Head of caudate nucleus (tissue), 42 donors: ENCODE measurements around the gene SLC6A14.

Experiments
- DNase-seq, 42 donors: peaks; one replicate each; pipeline versions ENCODE4 v3.0.0 to v3.0.0-alpha.2; 2020 to 2021; ENCODE audit warnings: mixed read lengths in 7 of 42
- intact Hi-C: fragments of 100-400 bp; cut with DNase I; formaldehyde crosslinking; loops from one replicate; pipeline ENCODE4 v1.15.0; 2022

The SLC6A14 gene, protein sequence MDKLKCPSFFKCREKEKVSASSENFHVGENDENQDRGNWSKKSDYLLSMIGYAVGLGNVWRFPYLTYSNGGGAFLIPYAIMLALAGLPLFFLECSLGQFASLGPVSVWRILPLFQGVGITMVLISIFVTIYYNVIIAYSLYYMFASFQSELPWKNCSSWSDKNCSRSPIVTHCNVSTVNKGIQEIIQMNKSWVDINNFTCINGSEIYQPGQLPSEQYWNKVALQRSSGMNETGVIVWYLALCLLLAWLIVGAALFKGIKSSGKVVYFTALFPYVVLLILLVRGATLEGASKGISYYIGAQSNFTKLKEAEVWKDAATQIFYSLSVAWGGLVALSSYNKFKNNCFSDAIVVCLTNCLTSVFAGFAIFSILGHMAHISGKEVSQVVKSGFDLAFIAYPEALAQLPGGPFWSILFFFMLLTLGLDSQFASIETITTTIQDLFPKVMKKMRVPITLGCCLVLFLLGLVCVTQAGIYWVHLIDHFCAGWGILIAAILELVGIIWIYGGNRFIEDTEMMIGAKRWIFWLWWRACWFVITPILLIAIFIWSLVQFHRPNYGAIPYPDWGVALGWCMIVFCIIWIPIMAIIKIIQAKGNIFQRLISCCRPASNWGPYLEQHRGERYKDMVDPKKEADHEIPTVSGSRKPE

GRCh38 chrX:116436358-116436816 lies at the start of gene SLC6A14:
Gene SLC6A14, plus strand, starts transcription at chrX:116436606. Its CDS starts 104 bp downstream, at chrX:116436710.
- DNase-seq: no peak
- intact Hi-C loops: no loop called here

GRCh38 chrX:116395752-116396151 lies 40.7 kb upstream of the SLC6A14 start:
- DNase-seq: no peak
- intact Hi-C loops: no loop called here

- intact Hi-C loops: no loop called here
- DNase-seq: no peak
Observed at GRCh38 chrX:116399681-116400080, 36.7 kb upstream of the SLC6A14 start.

DNA sequence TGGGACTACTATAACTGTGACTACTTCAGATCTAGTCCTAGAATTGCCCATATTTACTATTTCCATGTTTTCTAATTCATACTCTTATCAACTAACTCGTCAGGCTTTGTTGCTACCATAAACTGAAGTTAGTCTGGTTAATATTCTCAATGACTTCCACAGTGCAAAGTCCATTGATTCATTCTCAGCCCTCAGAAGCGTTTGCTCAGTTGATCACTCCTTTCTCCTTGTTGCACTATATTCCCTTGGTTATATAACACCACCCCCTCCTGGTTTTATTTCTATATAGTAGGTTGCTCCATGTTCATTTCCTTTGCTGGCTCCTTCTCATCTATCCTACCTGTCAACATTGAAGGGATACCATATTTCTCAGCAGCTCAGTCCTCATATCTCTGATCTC lies 27.2 kb upstream of the SLC6A14 start:
- intact Hi-C loops: no loop called here
- DNase-seq: no peak

DNA sequence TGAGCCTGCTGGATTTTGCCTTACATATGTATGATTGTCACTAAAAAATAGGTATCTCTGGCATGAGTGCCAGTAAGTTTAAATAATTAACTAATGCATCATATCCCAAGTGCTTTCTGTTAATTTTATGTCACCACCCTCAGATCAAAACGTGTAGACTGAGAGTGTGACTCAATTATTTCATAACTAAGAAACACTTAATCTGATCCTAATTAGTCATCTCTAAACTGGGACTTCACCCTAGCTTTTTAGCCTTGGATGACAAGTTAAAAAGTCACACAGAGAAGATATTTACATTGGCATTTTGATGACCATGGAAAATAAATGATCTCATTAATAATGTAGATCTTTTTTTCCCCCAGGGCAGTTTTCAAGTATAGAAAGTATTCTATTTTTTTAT lies 23.1 kb upstream of the SLC6A14 start:
- no peak for DNase-seq
- intact Hi-C loops: no loop called here

DNA sequence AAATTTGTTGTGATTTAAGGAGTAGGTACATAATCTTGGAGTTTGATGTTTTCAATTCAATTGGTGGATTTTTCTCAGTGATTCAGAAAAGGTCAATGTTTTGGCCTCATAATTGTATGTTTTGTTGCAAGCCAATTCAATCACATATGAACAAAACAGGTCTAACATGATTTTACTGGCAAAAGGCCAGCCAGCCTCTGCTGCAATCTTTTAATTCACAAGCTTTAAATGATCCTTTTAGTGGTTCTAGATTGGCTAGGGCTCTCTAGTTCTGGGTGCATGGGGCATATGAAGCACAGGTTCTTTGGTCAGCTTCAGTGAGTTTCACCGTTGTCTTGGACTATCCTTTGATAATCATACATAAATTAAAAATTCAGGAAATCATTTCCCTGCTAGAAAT lies 19.2 kb upstream of the SLC6A14 start:
- no peak for DNase-seq
- intact Hi-C loops: no loop called here

DNA sequence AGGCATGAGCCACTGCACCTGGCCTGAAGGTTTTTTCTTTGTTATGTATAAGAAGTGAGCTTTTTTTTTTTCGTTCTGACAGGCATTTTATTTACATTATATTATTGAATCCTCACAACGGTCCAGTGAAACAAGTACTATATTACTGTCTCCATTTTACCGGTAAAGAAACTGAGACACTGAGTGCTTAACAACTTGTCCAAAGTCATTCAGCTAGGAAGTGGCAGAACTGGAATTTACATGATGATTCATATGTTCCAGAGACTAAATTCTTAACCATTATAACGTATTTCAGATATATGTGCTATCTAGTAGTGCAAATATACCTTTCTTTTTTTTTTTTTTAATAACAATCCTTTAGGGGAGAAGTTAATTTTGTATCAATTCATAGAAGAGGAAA lies 18.4 kb upstream of the SLC6A14 start:
- no peak for DNase-seq
- intact Hi-C loops: no loop called here

GRCh38 chrX:116427978-116428377 lies 8.4 kb upstream of the SLC6A14 start:
- intact Hi-C loops: no loop called here
- no peak for DNase-seq

DNA sequence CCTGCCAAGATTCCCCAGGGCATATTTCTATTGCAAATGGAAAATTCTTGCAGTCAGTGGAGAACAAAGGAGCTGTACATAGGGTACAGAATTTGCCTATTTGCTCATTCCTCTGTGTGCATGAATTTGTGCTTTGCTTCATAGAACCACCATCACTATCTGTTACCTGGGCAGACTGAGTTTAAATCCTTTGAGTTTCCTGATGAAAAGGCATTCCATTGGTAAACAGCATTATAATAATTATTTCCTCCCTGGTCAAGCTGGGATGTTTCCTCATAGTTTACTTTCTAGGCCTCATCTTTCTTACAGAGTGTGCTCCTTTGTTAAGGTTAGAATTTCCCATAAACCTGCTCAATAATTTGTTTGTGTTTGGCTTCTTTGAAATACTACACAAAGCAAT lies 809 bp upstream of the SLC6A14 start:
- no peak for DNase-seq
- intact Hi-C loops: no loop called here

DNA sequence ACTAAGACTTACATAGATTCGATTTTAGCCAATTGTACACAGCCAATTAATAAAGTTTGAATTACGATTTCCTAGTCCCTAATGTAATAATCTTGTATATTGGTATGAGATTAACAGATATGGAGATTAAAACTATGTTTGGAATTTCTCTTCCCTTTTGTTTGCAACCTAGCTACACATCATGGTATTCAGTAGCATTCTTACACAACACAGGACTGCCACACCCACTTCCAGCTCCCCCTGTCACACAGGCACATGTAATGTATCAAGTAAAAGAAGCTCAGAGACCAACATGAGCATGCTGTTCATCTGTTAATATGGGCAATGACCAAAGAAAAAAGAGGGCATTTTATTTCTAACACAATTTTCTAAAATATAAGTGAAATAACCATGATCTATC lies 12.8 kb downstream of the SLC6A14 start:
- intact Hi-C loops: no loop called here
- DNase-seq: no peak

DNA sequence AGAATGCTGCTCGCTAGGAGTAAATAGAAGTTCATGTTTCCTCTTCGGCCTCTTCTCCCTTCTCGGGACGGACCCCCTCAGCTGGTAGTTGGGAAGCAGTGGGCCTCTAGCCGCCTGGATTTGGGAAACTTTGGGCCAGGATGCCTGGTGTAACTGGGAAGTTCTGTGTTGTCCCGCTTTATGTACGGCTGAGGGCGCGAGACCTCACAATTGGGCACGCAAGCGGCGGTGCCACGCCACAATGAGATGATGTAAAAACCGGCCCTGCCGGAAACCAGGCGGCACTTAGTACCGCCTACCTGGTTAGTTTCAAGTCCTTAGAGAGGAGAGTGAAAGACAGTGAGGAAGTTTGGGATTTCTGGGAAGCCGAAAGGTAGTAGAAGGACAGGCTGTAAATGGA lies 26.4 kb downstream of the SLC6A14 start, which contains the start of gene CT83:
Gene CT83, minus strand, starts transcription at position 155 of the 400 bp plus-strand sequence. Its CDS starts 120 bp downstream, at position 35.
- intact Hi-C loops: no loop called here
- no peak for DNase-seq

GRCh38 chrX:116480059-116480458 lies 43.7 kb downstream of the SLC6A14 start:
- no peak for DNase-seq

GRCh38 chrX:116490104-116490503 lies 53.7 kb downstream of the SLC6A14 start:
- intact Hi-C loops: no loop called here
- no peak for DNase-seq

More at GRCh38 chrX:116480059-116480458, 43.7 kb downstream of the SLC6A14 start:
- intact Hi-C loops: no loop called here

GRCh38 chrX:116493271-116493670 lies 56.9 kb downstream of the SLC6A14 start:
- DNase-seq: no peak
- intact Hi-C loops: no loop called here

DNA sequence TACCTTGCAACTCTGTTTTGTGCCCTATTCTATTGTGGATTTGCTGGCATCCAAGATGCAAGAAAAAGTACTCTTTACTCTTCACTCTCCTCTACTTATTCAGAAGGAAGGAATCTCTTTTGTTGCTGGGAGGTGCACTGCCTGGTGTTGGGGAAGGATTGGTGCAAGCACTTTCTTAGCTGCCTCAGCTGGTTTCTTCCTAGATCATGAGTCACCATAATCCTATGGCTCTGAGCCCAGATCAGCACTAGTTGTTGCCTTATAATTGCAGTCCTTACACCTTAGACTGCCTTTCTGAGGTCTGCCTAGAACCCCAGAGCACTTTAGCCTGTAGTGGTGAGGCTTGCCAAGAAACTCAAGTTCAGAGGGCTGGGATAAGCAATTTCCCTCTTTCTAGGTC lies 63.4 kb downstream of the SLC6A14 start:
- DNase-seq: no peak
- intact Hi-C loops: no loop called here
